Transverse colon (tissue), 4 donors: Measurements from ENCODE around the gene PDE9A.
"Not testable (repeated sequence)": the region's sequence is repeated elsewhere in the genome, so short reads cannot be mapped to it uniquely, and the experiment has no call there.

ENCODE experiments used
- CTCF ChIP-seq, 5 experiments: fragments of 200-600 bp in 3 of 5; fragments of 450-650 bp in 2 of 5; sonication (generic) in 3 of 5; IDR thresholded peaks; 1 replicate in 2 of 5; 2 replicates in 3 of 5; pipeline ENCODE4 v1.5.1; 2016 to 2017; ENCODE audit warnings: antibody characterized with exemption in 5 of 5, inconsistent platforms in 3 of 5, mild to moderate bottlenecking in 2 of 5, moderate library complexity in 1 of 5
- POLR2A ChIP-seq: fragments of 450-650 bp; IDR thresholded peaks from one replicate; pipeline ENCODE4 v1.6.1; 2016; ENCODE audit warnings: antibody characterized with exemption, mild to moderate bottlenecking, moderate library complexity
- POLR2AphosphoS5 ChIP-seq, 3 donors: sonication (generic); formaldehyde crosslinking; IDR thresholded peaks; one replicate each; pipeline ENCODE4 v1.6.1; 2016; ENCODE audit warnings: antibody characterized with exemption in 3 of 3

- not testable (repeated sequence) for TF ChIP-seq CTCF (IDR thresholded peaks at IDR 0.05); POLR2AphosphoS5 (IDR thresholded peaks at IDR 0.05); POLR2A
These were observed 148.2 kb downstream of the PDE9A start for GRCh38 chr21:42801616-42802015.
